ENCODE data around the gene ZFP92.

DNA sequence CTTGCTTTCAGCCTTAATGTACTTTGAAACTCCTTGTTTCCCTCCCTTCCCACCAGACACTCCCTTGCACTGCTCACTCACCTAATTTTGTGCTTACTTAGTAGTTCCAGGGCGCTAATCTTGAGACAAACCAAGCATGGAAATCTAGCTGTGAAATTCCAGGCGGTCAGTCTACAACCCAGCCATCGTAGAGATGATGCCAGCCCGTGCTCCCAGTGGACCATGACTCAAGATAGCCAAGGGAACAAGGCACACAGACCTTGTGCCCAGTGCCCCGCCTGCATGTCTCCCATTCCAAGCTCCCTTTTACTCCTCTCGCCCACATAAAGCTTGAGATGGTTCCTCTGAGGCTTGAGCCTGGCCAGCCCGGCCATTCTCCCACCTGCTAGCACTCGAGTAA is 23.5 kb downstream of the ZFP92 start:
- TF ChIP-seq, protein P1, sequence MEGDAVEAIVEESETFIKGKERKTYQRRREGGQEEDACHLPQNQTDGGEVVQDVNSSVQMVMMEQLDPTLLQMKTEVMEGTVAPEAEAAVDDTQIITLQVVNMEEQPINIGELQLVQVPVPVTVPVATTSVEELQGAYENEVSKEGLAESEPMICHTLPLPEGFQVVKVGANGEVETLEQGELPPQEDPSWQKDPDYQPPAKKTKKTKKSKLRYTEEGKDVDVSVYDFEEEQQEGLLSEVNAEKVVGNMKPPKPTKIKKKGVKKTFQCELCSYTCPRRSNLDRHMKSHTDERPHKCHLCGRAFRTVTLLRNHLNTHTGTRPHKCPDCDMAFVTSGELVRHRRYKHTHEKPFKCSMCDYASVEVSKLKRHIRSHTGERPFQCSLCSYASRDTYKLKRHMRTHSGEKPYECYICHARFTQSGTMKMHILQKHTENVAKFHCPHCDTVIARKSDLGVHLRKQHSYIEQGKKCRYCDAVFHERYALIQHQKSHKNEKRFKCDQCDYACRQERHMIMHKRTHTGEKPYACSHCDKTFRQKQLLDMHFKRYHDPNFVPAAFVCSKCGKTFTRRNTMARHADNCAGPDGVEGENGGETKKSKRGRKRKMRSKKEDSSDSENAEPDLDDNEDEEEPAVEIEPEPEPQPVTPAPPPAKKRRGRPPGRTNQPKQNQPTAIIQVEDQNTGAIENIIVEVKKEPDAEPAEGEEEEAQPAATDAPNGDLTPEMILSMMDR (IDR thresholded peaks at IDR 0.05): no peak
- TF ChIP-seq POLR2A (IDR thresholded peaks at IDR 0.05): no peak

Data from lower leg skin (tissue), 3 donors.